Parathyroid adenoma (tissue), 2 donors: ENCODE data around the gene PRR13.
"Not testable (repeated sequence)": the region's sequence is repeated elsewhere in the genome, so short reads cannot be mapped to it uniquely, and the experiment has no call there.

Experiments
- H2AFZ ChIP-seq: fragments of 300-600 bp; sonication (generic); one replicate; pipeline ENCODE4 v1.7.0; 2017; ENCODE audit warnings: antibody characterized with exemption, mild to moderate bottlenecking
- H3K27ac ChIP-seq: fragments of 300-600 bp; sonication (generic); one replicate; pipeline ENCODE4 v1.7.0; 2017
- H3K27me3 ChIP-seq: fragments of 300-600 bp; sonication (generic); one replicate; pipeline ENCODE4 v1.7.0; 2017; ENCODE audit warnings: low read length; ENCODE audit not compliant: control insufficient read depth, insufficient read depth
- H3K36me3 ChIP-seq: fragments of 300-600 bp; sonication (generic); one replicate; pipeline ENCODE4 v1.7.0; 2017; ENCODE audit warnings: low read length; ENCODE audit not compliant: control insufficient read depth, insufficient read depth
- H3K4me1 ChIP-seq: fragments of 300-600 bp; sonication (generic); one replicate; pipeline ENCODE4 v1.7.0; 2017; ENCODE audit warnings: control low read depth
- H3K4me2 ChIP-seq: fragments of 300-600 bp; sonication (generic); one replicate; pipeline ENCODE4 v1.7.0; 2017; ENCODE audit warnings: low read length
- H3K4me3 ChIP-seq: fragments of 300-600 bp; sonication (generic); one replicate; pipeline ENCODE4 v1.7.0; 2017; ENCODE audit warnings: low read depth, low read length
- H3K79me2 ChIP-seq: fragments of 300-600 bp; sonication (generic); one replicate; pipeline ENCODE4 v1.7.0; 2017; ENCODE audit warnings: control low read depth
- H3K9ac ChIP-seq: fragments of 300-600 bp; sonication (generic); one replicate; pipeline ENCODE4 v1.7.0; 2017; ENCODE audit warnings: mild to moderate bottlenecking
- H3K9me3 ChIP-seq: fragments of 300-600 bp; sonication (generic); one replicate; pipeline ENCODE4 v1.7.0; 2017; ENCODE audit warnings: low read length; ENCODE audit not compliant: control insufficient read depth
- CTCF ChIP-seq: fragments of 300-600 bp; sonication (generic); IDR thresholded peaks from one replicate; pipeline ENCODE4 v1.7.0; 2017; ENCODE audit warnings: antibody characterized with exemption, mild to moderate bottlenecking
- donor health status: primary hyperparathyroidism.

Gene PRR13

DNA sequence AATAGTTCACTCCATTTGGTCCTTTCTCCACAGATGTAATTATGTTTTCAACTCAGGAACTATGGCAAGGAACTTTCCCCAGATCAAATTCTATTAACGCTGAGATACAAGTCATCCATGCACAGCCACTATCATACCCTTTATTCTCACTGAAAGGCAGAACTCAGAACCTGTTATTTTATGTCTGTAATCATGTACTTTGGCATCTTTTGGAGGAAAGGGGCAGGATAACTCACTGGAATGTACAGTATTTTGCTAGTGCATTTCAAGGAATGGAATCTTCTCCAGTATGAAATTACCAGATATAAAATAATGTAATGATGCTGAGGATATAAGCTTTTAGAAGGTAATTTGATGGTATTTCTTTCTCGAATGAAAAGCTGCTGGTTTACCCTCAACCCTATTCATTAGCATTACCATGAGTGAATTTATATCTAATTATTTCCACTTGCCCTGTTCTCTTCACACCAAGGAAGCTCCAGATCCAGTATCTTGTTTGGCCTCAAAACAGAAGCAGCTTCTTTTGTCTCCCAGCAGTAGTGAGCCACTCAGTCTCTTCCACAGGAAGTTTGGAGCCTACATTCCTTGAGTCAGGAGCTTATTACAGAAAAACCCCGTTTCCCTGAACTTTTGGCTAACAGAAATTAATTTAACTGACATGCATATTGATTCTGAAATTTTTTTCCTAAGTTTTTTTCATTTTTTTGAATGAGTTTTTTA is 27.9 kb upstream of the PRR13 start:
- H3K36me3 ChIP-seq = no peaks in the 10 kb centered on the region
- no peaks in the 10 kb centered on the region for H3K79me2 ChIP-seq
- no peak overlapping the region for H2AFZ ChIP-seq
- no peak for TF ChIP-seq CTCF
- H3K27me3 ChIP-seq = no peaks in the 10 kb centered on the region
- H3K4me1 ChIP-seq = peaks cover 5% of the 10 kb centered on the region
- no peak overlapping the region for H3K9ac ChIP-seq
- H3K9me3 ChIP-seq = no peaks in the 10 kb centered on the region
- H3K4me3 ChIP-seq = no peak overlapping the region
- H3K4me2 ChIP-seq = no peak overlapping the region
- H3K27ac ChIP-seq = no peak overlapping the region

- Histone ChIP-seq H3K4me1 (peaks cover 5% of the 10 kb centered on the region), H2AFZ (no peak overlapping the region), H3K36me3 (no peaks in the 10 kb centered on the region), H3K79me2 (no peaks in the 10 kb centered on the region), H3K9ac (no peak overlapping the region), H3K4me2 (no peak overlapping the region), H3K4me3 (no peak overlapping the region), H3K27me3 (no peaks in the 10 kb centered on the region), H3K27ac (no peak overlapping the region), H3K9me3 (no peaks in the 10 kb centered on the region)
- TF ChIP-seq CTCF = no peak
These were observed 26.6 kb upstream of the PRR13 start for GRCh38 chr12:53414756-53415417.

- H2AFZ ChIP-seq, H3K27ac ChIP-seq, H3K9ac ChIP-seq, H3K4me2 ChIP-seq, H3K36me3 ChIP-seq, H3K4me1 ChIP-seq, H3K27me3 ChIP-seq, H3K9me3 ChIP-seq, H3K4me3 ChIP-seq, H3K79me2 ChIP-seq: not testable (repeated sequence)
These were observed 25.7 kb upstream of the PRR13 start for GRCh38 chr12:53415752-53416389.

DNA sequence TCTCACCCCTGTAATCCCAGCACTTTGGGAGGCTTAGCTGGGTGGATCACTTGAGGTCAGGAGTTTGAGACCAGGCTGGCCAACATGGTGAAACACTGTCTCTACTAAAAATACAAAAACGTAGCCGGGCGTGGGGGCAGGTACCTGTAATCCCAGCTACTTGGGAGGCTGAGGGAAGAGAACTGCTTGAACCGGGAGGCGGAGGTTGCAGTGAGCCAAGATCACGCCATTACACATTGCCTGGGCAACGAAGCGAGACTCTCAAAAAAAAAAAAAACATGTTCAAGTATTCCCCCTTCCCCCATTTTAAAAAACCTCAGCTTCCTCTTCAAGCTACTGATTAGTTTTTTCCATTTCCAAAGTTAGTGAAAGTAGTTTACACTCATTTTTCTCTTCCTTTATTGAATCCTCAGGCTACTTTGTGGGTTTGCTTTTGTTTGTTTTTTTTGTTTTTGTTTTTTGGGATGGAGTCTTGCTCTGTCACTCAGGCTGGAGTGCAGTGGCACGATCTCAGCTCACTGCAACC is 24.2 kb upstream of the PRR13 start:
- H3K4me2 ChIP-seq, H3K9ac ChIP-seq, H3K4me1 ChIP-seq, H3K79me2 ChIP-seq, H3K36me3 ChIP-seq, H3K4me3 ChIP-seq, H3K27me3 ChIP-seq, H3K27ac ChIP-seq, H2AFZ ChIP-seq, H3K9me3 ChIP-seq: not testable (repeated sequence)

DNA sequence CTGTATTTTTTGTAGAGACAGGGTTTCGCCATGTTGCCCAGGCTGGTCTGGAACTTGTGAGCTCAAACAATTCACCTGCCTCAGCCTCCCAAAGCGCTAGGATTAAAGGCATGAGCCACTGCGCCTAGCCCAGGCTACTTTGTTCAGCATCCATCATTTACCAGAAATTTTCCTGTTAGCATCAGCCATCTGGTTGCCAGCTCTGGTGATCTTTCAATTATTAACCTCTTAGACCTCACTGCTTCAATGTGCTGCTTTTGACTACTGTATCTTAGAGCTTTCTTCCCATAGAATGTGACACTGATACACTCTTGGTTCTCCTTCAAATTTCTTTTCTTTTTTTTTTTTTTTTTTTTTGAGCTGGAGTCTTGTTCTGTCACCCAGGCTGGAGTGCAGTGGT is 23.3 kb upstream of the PRR13 start:
- Histone ChIP-seq H3K4me1 (peaks cover 5% of the 10 kb centered on the region), H3K36me3 (no peaks in the 10 kb centered on the region), H3K9ac (no peak overlapping the region), H3K27ac (no peak overlapping the region), H3K79me2 (no peaks in the 10 kb centered on the region), H3K4me3 (no peak overlapping the region), H3K27me3 (no peaks in the 10 kb centered on the region), H3K9me3 (no peaks in the 10 kb centered on the region), H3K4me2 (no peak overlapping the region), H2AFZ (no peak overlapping the region)
- no peak for TF ChIP-seq CTCF
